HCT116 (cell line): ENCODE results near the gene COL23A1. TPM values are rescaled to one million over a fixed set of nuclear protein-coding genes. Genes with fewer than 3 reads are reported as not detected.

Source experiments
- ATAC-seq: fragments of 200-7000 bp; cut with Tn5 transposase; 2 replicates; pipeline ENCODE4 v1.9.1; 2020; ENCODE audit warnings: mild to moderate bottlenecking, moderate library complexity
- BruUV-seq: library from RNA; stranded (reverse); fragments of 400-500 nt; replicated peaks from 2 replicates; lab custom pipeline; 2021; lab: Mats Ljungman, UMichigan
- CTCF ChIA-PET: fragments of 300-600 bp; sonication (Branson Sonifier 250); formaldehyde crosslinking; loops from one replicate; lab custom pipeline; 2021; ENCODE audit warnings: antibody characterized with exemption; lab: Charles Lee
- POLR2A ChIA-PET: fragments of 300-600, 350-600 bp; sonication (Branson Sonifier 250); formaldehyde crosslinking; loops from one replicate; lab custom pipeline; 2021; ENCODE audit warnings: antibody characterized with exemption; lab: Charles Lee
- RAD21 ChIA-PET, 2 experiments: fragments of 300-600 bp; sonication (Branson Sonifier 250); formaldehyde crosslinking; loops; one replicate each; lab custom pipeline; 2023; ENCODE audit warnings: low total read pairs in 2 of 2; ENCODE audit not compliant: uncharacterized antibody in 2 of 2, unreplicated experiment in 2 of 2, low non-redundant PET in 1 of 2; lab: Charles Lee
- DNase-seq: peaks from one replicate; pipeline ENCODE4 v3.0.0-alpha.2; 2010; ENCODE audit warnings: low read depth, low spot score
- H2AFZ ChIP-seq: fragments of 200-600 bp; shearing (Covaris generic), sonication (generic); 2 replicates; pipeline ENCODE4 v1.6.1; 2017; ENCODE audit warnings: low read depth, mixed run types, mixed read lengths, antibody characterized with exemption, low read length; ENCODE audit not compliant: poor library complexity, severe bottlenecking
- H3K27ac ChIP-seq: 2 replicates; pipeline ENCODE4 v1.5.1; 2012; ENCODE audit warnings: low read depth, low read length
- H3K27me3 ChIP-seq: fragments of 200-600 bp; sonication (generic); 2 replicates; pipeline ENCODE4 v1.6.1; 2016; ENCODE audit warnings: mixed run types, low read length, mixed read lengths; ENCODE audit not compliant: insufficient read depth
- H3K36me3 ChIP-seq, 2 experiments: fragments of 200-500 bp in 1 of 2; fragments of 200-600 bp in 1 of 2; sonication (Bioruptor generic) in 1 of 2; sonication (generic) in 1 of 2; 2 replicates each; pipeline versions ENCODE4 v1.5.1 to v1.6.1; 2014 to 2016; ENCODE audit warnings: low read length in 2 of 2, inconsistent platforms in 1 of 2, mixed read lengths in 1 of 2, mixed run types in 1 of 2; ENCODE audit not compliant: insufficient read depth in 2 of 2, control insufficient read depth in 1 of 2
- H3K4me1 ChIP-seq, 2 experiments: fragments of 200-600 bp in 1 of 2; sonication (generic) in 1 of 2; 2 replicates each; pipeline versions ENCODE4 v1.5.1 to v1.6.1; 2012 to 2017; ENCODE audit warnings: low read length in 2 of 2, inconsistent platforms in 1 of 2, mild to moderate bottlenecking in 1 of 2, mixed read lengths in 1 of 2, mixed run types in 1 of 2, moderate library complexity in 1 of 2; ENCODE audit not compliant: insufficient read depth in 2 of 2, control insufficient read depth in 1 of 2
- H3K4me2 ChIP-seq: fragments of 200-600 bp; sonication (generic); 2 replicates; pipeline ENCODE4 v1.6.1; 2017; ENCODE audit warnings: mixed run types, low read length, mixed read lengths
- H3K4me3 ChIP-seq, 2 experiments: fragments of 200-600 bp in 1 of 2; sonication (generic) in 1 of 2; replicated peaks in 1 of 2; 2 replicates each; pipeline ENCODE4 v1.5.1; 2011 to 2016; ENCODE audit warnings: low read length in 2 of 2, control low read depth in 1 of 2, low read depth in 1 of 2, mild to moderate bottlenecking in 1 of 2, mixed read lengths in 1 of 2, mixed run types in 1 of 2
- H3K79me2 ChIP-seq: fragments of 200-600 bp; sonication (generic); 2 replicates; pipeline ENCODE4 v1.6.1; 2017; ENCODE audit warnings: mild to moderate bottlenecking, mixed run types, low read length, moderate library complexity, mixed read lengths; ENCODE audit not compliant: insufficient read depth
- H3K9ac ChIP-seq: fragments of 200-600 bp; sonication (generic); 2 replicates; pipeline ENCODE4 v1.6.1; 2016; ENCODE audit warnings: low read length, mixed read lengths
- H3K9me2 ChIP-seq: fragments of 200-600 bp; sonication (generic), shearing (Covaris generic); 2 replicates; pipeline ENCODE4 v1.6.1; 2017; ENCODE audit warnings: mixed run types, mild to moderate bottlenecking, moderate library complexity; ENCODE audit not compliant: insufficient read depth
- H3K9me3 ChIP-seq, 2 experiments: fragments of 200-500 bp in 1 of 2; fragments of 200-600 bp in 1 of 2; sonication (Bioruptor generic) in 1 of 2; sonication (generic) in 1 of 2; 2 replicates each; pipeline ENCODE4 v1.6.1; 2014 to 2017; ENCODE audit warnings: low read length in 2 of 2, mixed read lengths in 2 of 2, inconsistent platforms in 1 of 2, low read depth in 1 of 2, mild to moderate bottlenecking in 1 of 2, mixed run types in 1 of 2, moderate library complexity in 1 of 2; ENCODE audit not compliant: control insufficient read depth in 1 of 2, insufficient read depth in 1 of 2
- H4K20me1 ChIP-seq: fragments of 200-600 bp; sonication (generic), shearing (Covaris generic); 2 replicates; pipeline ENCODE4 v1.6.1; 2017; ENCODE audit warnings: mixed run types, mild to moderate bottlenecking, moderate library complexity; ENCODE audit not compliant: insufficient read depth
- ATF3 ChIP-seq: IDR thresholded peaks from 2 replicates; pipeline ENCODE4 v1.6.1; 2012
- EGR1 ChIP-seq: IDR thresholded peaks from 2 replicates; pipeline ENCODE4 v1.6.1; 2012; ENCODE audit warnings: low read depth
- ELF1 ChIP-seq: IDR thresholded peaks from 2 replicates; pipeline ENCODE4 v1.6.1; 2012; ENCODE audit warnings: low read depth, borderline replicate concordance
- EZH2 ChIP-seq: fragments of 200-600 bp; sonication (generic); IDR thresholded peaks from 2 replicates; pipeline ENCODE4 v1.6.1; 2017; ENCODE audit warnings: antibody characterized with exemption, mixed run types
- EZH2phosphoT487 ChIP-seq: fragments of 200-600 bp; IDR thresholded peaks from 2 replicates; pipeline ENCODE4 v1.6.1; 2018; ENCODE audit warnings: antibody characterized with exemption, borderline replicate concordance
- JUND ChIP-seq: IDR thresholded peaks from 2 replicates; pipeline ENCODE4 v1.6.1; 2012
- MAX ChIP-seq: IDR thresholded peaks from 2 replicates; pipeline ENCODE4 v1.6.1; 2012
- POLR2AphosphoS5 ChIP-seq: IDR thresholded peaks from 2 replicates; pipeline ENCODE4 v1.6.1; 2011; ENCODE audit warnings: mild to moderate bottlenecking, low read depth, low read length, moderate library complexity
- RAD21 ChIP-seq: IDR thresholded peaks from 2 replicates; pipeline ENCODE4 v1.6.1; 2012; ENCODE audit warnings: low read depth, mild to moderate bottlenecking
- SIN3A ChIP-seq: IDR thresholded peaks from 2 replicates; pipeline ENCODE4 v1.6.1; 2012; ENCODE audit warnings: low read depth
- SP1 ChIP-seq: IDR thresholded peaks from 2 replicates; pipeline ENCODE4 v1.6.1; 2012; ENCODE audit warnings: low read depth
- SRF ChIP-seq: IDR thresholded peaks from 2 replicates; pipeline ENCODE4 v1.6.1; 2012; ENCODE audit warnings: low read depth
- TCF7L2 ChIP-seq: IDR thresholded peaks from 2 replicates; pipeline ENCODE4 v1.7.0; 2011; ENCODE audit warnings: borderline replicate concordance, inconsistent platforms; ENCODE audit not compliant: insufficient read depth, insufficient read length; ENCODE audit errors: extremely low read depth
- YY1 ChIP-seq: IDR thresholded peaks from 2 replicates; pipeline ENCODE4 v1.6.1; 2011; ENCODE audit warnings: low read length, low read depth, moderate library complexity, mild to moderate bottlenecking; ENCODE audit not compliant: insufficient replicate concordance; ENCODE audit errors: extremely low read depth
- ZBTB33 ChIP-seq: IDR thresholded peaks from 2 replicates; pipeline ENCODE4 v1.6.1; 2011; ENCODE audit warnings: mild to moderate bottlenecking, low read length, moderate library complexity; ENCODE audit not compliant: insufficient replicate concordance; ENCODE audit errors: extremely low read depth
- intact Hi-C: fragments of 100-400 bp; cut with micrococcal nuclease; formaldehyde crosslinking; loops from 2 replicates; pipeline ENCODE4 v1.10.0; 2022
- total RNA-seq: library from RNA; stranded (reverse); gene quantifications from one replicate; pipeline ENCODE4 v1.2.1, GENCODE V29; 2021; ENCODE audit not compliant: unreplicated experiment

Gene COL23A1
- total RNA-seq, 1 experiment from 2014 or later = not detected

GRCh38 chr5:178328826-178329730, 261.1 kb downstream of the COL23A1 start (continued):
- TF ChIP-seq SRF = no peak
- no peak for TF ChIP-seq SIN3A

- ATAC-seq = no peak
- Histone ChIP-seq H3K4me3 (no peak overlapping the region), H3K9ac (no peak overlapping the region), H2AFZ (no peak overlapping the region), H3K4me2 (no peak overlapping the region), H3K4me1 (peaks cover 0 to 11% of the 10 kb centered on the region in 2 experiments; a peak in 1 of 4 replicates), H3K9me3 (no peaks in the 10 kb centered on the region), H3K36me3 (no peaks in the 10 kb centered on the region), H4K20me1 (no peaks in the 10 kb centered on the region), H3K9me2 (no peaks in the 10 kb centered on the region), H3K27ac (no peak overlapping the region), H3K27me3 (no peaks in the 10 kb centered on the region), H3K79me2 (no peaks in the 10 kb centered on the region)
- ChIA-PET POLR2A (interaction anchor here (0.5 kb wide), 1 partner anchor 19 kb away, joined by 3 read pairs; no protein-coding TSS in a partner anchor), CTCF (no interaction called here), RAD21 (no interaction called here)
- TF ChIP-seq EGR1 (no peak), MAX (no peak), EZH2 (no peak), ATF3 (no peak), SIN3A (no peak), EZH2phosphoT487 (no peak), ZBTB33 (no peak), POLR2AphosphoS5 (no peak), TCF7L2 (no peak), ELF1 (no peak), YY1 (no peak), JUND (no peak), RAD21 (no peak), SP1 (no peak)
- no peak for DNase-seq
- no TSS peak for BruUV-seq
- intact Hi-C loops = no loop called here
Observed at GRCh38 chr5:178327931-178328711, 262.1 kb downstream of the COL23A1 start.
